ENCODE results near the gene ASB4.

The ASB4 gene

DNA sequence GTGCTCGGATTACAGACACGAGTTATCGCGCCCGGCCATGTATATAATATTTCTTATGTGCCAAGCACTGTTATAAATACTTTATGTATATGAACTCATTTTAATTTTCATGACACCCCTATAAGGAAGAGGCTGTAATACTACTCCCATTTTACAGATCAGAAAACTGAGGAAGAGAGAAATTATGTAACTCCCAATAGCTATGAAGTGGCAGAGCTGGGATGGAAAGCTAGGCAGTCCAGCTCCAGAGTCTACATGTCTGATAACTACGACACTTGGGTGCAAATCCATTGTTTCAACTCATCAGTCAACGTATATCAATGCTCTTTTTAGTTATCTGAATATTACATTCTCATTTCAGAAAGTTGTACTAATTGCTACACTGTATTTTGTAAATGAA lies 93.6 kb downstream of the ASB4 start:
- H3K36me3 ChIP-seq (ENCODE audit: insufficient read depth, low read length): no peaks in the 10 kb centered on the region
- no peak overlapping the region for H3K9ac ChIP-seq (ENCODE audit: low read depth, low read length)
- peaks cover 2% of the 10 kb centered on the region; the same call in 1 of the 2 replicates for H3K4me1 ChIP-seq (ENCODE audit: insufficient read depth, low read length)
- no peaks in the 10 kb centered on the region; the same call in 1 of the 2 replicates for H3K9me3 ChIP-seq (ENCODE audit: control insufficient read depth, insufficient read depth, low read length)

DNA sequence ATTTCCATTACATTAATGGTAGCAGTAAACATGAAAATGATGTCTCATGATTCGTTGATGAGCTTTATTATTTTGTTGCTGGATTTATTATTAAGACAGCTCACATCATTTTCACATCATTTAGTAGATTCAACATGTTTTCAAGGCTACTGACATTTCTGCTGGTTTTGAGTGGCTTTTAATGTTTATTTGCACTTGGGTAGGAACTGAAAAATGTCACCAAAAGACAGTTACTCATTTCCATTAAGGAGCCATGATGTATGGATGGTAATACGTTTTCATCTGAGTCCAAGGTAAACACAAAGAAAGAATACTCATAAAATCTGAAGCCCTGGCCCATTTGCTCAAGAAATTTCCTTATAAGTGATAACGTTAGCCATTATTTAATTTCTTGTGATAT lies 95.7 kb downstream of the ASB4 start:
- Histone ChIP-seq H3K4me1 (ENCODE audit: insufficient read depth, low read length) (peaks cover 2% of the 10 kb centered on the region; the same call in 1 of the 2 replicates), H3K9ac (ENCODE audit: low read depth, low read length) (no peak overlapping the region), H3K36me3 (ENCODE audit: insufficient read depth, low read length) (no peaks in the 10 kb centered on the region), H3K9me3 (ENCODE audit: control insufficient read depth, insufficient read depth, low read length) (no peaks in the 10 kb centered on the region)

DNA sequence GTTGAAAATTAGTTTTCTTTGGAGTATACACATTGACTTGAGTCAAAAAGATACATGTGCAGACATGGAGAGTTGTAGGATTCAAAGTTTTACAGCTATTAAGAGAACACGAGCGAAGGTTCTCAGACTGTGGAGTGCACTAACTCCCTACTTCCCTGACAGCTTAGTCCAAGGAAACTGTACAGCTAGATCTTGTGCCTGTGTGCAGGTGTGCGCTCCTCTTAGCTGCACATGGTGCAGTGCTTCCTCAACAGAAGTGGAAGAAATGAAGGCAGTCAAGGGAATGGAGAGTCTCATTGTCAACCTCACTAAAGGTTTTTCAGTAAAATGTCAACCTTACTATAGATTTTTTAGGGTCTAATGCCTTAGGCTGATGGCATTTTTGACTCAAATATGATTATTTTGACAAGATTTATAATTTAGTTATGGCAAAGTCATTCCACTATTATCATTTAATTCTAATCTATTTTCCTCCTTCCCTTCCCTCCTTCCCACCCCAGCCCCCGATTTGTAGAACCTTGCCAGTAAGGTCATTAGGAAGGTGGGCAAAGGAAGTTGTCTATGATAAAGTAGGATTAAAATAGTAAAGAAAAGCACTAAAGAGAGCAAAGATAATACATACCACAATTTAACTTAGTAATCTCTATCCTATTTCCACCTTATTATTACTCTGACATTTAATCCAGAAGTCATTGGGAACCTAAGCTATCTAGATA lies 97.0 kb downstream of the ASB4 start:
- H3K36me3 ChIP-seq (ENCODE audit: insufficient read depth, low read length): no peaks in the 10 kb centered on the region
- H3K9ac ChIP-seq (ENCODE audit: low read depth, low read length): no peak overlapping the region
- H3K4me1 ChIP-seq (ENCODE audit: insufficient read depth, low read length): no peaks in the 10 kb centered on the region
- no peaks in the 10 kb centered on the region for H3K9me3 ChIP-seq (ENCODE audit: control insufficient read depth, insufficient read depth, low read length)

DNA sequence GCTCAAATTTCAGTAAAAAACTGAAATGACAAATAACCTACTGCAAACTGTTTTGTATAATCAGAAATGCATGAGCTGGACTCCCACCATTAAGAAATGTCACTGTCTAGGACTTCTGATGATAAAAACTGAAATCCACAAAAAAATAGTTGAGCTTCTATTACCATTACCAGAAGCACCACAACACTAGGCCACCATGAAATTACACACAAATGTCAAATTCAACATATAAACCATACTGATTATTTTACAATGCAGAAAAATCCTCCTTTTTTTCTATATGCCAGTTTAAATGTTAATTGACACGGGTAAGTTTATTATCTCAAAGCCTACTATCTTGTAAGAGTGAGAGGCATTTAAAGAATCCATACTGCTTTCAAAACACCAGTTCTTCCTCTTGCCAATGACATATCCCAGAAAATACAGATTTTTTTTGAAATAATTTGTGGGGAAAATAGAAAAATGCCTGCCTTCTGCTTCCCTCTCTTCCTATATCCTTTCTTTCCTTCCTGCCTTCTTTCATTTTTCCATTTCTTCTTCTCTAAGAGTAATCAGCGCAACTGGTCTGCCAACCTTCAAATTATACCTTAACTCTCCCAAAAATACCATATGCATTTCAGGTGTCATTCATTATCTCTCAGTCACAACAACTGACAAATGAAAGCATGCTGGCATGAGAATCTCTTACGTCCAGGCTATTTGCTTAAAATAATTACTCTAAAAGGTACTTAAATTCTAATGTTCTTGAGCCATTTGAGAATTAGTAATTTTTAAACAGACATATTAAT lies 98.3 kb downstream of the ASB4 start:
- H3K9me3 ChIP-seq (ENCODE audit: control insufficient read depth, insufficient read depth, low read length): no peaks in the 10 kb centered on the region
- no peak overlapping the region for H3K9ac ChIP-seq (ENCODE audit: low read depth, low read length)
- 0 out of 2 replicates have a peak, but pooled peaks cover 3% of the 10 kb centered on the region for H3K4me1 ChIP-seq (ENCODE audit: insufficient read depth, low read length)
- H3K36me3 ChIP-seq (ENCODE audit: insufficient read depth, low read length): no peaks in the 10 kb centered on the region

DNA sequence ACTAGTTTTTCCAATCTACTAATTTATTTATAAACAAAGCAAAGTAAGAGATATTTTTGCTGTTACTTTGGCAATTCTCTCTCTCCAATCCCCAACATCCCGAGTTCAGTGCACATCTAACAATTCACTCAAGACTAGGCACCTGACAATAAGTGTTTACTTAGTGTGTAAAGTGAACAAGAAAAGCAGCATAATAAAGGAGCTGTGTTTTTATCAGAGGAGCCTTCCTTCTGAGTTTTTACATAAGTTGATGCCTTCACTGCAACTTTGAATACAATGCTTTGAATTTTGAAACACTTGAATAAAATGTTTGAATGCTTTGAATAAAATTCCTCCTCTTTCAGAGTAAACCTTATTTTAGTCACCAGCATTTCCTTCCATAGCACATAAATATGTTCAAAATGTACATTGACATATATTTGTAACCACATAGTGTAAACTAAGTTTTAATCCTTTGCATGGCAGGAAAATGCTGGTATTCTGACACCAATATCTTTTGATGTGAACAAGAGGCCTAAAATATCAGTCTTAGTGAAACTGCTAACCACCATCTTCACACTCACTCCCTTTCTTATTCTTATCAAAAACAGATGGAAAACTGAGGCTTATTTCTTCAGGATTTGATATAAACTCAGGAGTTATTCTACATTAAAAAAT lies 99.2 kb downstream of the ASB4 start:
- Histone ChIP-seq H3K9ac (ENCODE audit: low read depth, low read length) (no peak overlapping the region), H3K36me3 (ENCODE audit: insufficient read depth, low read length) (no peaks in the 10 kb centered on the region), H3K9me3 (ENCODE audit: control insufficient read depth, insufficient read depth, low read length) (no peaks in the 10 kb centered on the region), H3K4me1 (ENCODE audit: insufficient read depth, low read length) (0 out of 2 replicates have a peak, but pooled peaks cover 3% of the 10 kb centered on the region)

DNA sequence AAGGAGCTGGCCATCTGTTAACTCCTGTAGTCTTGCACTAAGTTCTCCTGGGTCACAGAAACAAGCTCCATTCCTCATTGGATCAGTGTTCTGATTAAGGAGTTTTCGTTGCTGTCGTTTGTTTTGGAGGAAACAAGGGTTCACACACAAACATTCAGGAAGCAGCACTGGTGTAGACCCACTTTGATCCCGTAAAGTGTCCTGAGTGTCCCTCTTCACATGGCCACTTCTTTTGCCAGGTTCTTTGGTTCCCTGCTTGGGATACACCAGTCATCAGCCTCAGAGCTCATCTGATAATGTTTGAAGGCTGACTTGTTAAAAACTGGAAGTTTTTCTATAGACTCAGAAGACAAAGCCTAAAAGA lies 99.7 kb downstream of the ASB4 start:
- Histone ChIP-seq H3K36me3 (ENCODE audit: insufficient read depth, low read length) (no peaks in the 10 kb centered on the region), H3K9me3 (ENCODE audit: control insufficient read depth, insufficient read depth, low read length) (no peaks in the 10 kb centered on the region), H3K4me1 (ENCODE audit: insufficient read depth, low read length) (0 out of 2 replicates have a peak, but pooled peaks cover 3% of the 10 kb centered on the region), H3K9ac (ENCODE audit: low read depth, low read length) (no peak overlapping the region)

DNA sequence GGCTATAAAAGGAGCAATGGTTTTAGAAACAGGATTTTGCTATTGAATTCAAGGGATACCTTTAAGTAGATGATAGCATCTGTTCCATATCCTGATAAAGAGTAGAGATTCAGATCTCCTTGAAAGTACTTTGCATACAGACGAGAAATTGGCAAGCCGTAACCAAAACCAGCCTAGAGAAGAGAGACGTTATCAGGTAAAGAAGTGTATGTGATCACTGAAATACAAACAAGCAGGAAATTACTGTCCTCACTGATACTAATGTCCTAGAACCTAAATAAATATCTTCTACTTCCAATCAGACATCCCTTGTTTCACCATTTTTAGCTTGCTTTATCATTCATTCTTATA lies 101.2 kb downstream of the ASB4 start:
- 0 out of 2 replicates have a peak, but pooled peaks cover 3% of the 10 kb centered on the region for H3K4me1 ChIP-seq (ENCODE audit: insufficient read depth, low read length)
- no peak overlapping the region for H3K9ac ChIP-seq (ENCODE audit: low read depth, low read length)
- H3K9me3 ChIP-seq (ENCODE audit: control insufficient read depth, insufficient read depth, low read length): no peaks in the 10 kb centered on the region
- H3K36me3 ChIP-seq (ENCODE audit: insufficient read depth, low read length): no peaks in the 10 kb centered on the region

DNA sequence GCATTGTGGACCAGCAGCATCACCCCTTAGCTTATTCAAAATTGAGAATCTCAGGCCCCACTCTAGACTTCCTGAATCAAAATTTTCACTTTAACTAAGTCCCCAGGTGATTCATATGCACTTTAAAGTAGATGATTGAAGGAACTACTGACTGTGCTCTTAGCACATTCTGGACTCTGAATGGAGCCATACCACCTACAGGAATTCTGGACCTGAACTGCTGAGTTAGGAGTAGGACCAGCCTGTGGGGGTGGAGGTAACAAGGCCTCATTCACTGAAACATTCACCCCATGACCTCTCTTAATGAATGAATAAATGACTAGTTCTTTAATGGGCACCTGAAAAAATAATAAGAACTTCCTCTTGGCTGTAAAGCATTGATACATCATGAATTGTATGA lies 103.3 kb downstream of the ASB4 start:
- Histone ChIP-seq H3K36me3 (ENCODE audit: insufficient read depth, low read length) (no peaks in the 10 kb centered on the region), H3K4me1 (ENCODE audit: insufficient read depth, low read length) (0 out of 2 replicates have a peak, but pooled peaks cover 3% of the 10 kb centered on the region), H3K9ac (ENCODE audit: low read depth, low read length) (no peak overlapping the region), H3K9me3 (ENCODE audit: control insufficient read depth, insufficient read depth, low read length) (no peaks in the 10 kb centered on the region)

DNA sequence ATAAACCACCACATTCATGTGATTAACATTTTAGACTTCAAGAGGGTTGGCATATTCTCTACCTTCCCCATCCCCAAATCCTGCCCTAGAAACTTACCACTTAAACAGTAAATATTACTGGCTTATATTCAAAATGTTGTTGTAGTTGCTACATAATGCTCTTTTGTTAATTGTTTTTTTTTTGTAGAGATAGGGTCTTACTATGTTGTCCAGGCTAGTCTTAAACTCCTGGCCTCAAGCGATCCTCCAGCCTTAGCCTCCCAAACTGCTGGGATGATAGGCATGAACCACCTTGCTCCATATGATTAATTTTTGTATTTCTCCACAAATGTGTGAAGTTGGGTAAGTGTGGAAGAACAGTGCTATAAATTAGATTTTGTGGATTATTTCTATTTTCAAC lies 104.0 kb downstream of the ASB4 start:
- Histone ChIP-seq H3K36me3 (ENCODE audit: insufficient read depth, low read length) (no peaks in the 10 kb centered on the region), H3K4me1 (ENCODE audit: insufficient read depth, low read length) (0 out of 2 replicates have a peak, but pooled peaks cover 3% of the 10 kb centered on the region), H3K9ac (ENCODE audit: low read depth, low read length) (no peak overlapping the region), H3K9me3 (ENCODE audit: control insufficient read depth, insufficient read depth, low read length) (no peaks in the 10 kb centered on the region)

All from ES-I3 (cell line).